NCI-H226 (cell line): ENCODE data around the gene FH.
A peak's percentile ranks its signal among the peaks of the same experiment; 100 is the strongest.

Experiments used
- DNase-seq: peaks from one replicate; pipeline ENCODE4 v3.0.0-alpha.2; 2015

FH gene

DNA sequence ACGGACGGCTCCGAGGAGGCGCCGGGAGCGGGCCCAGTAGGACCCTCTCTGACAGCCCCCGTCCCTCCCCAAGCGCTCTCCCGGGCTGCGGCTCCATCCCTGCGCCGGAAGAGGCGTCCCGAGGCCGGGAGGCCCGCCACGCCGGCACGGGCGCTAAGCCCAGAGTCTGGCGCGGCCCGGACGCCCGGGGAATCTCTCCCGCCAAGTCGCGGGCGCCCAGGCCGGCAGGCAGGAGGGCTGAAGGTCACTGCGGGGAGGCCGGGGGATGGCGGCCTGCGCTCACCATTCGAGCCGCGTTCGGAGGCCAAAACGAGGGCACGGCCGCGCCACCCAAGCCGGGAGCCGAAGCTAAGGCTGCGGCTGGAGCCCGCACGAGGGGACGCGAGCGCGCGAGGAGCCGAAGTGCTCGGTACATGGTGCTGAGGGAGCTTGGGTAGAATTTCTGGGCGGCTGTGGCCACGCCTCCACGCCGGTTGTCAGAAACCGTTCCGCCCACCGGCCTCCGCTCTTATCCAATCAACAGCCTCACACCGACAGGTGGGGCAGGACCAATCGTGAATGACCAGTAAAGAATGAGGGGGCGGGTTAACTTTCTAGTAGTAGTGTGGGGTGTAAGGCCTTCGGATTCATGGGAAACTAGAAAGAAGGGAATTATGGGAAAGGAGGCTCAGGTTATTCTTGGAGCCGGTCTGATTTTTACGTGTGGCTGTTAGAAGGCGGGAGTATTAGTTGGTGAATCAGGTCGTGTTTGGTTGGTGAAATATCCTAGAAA lies at the start of gene FH:
FH (minus strand) TSS at position 448 of the 772 bp plus-strand sequence; CDS start at position 415, 33 bp downstream.
- peak; percentile 86 for DNase-seq

DNA sequence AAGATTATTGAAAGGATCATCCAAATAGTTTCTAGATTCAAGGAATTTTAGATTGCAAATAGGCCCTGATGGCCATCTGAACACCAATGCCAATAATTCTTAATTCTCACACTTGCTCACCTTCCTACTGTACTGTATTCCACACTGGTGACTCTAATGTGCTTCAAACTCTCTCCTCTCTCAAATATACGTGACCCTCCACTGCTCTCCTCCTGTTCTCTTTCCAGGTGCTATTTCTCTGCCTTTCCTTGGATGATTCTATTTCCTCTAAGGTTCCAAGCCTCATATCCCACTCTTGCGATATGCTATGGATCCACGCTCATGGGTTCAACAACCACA lies 41.3 kb upstream of the FH start:
- DNase-seq, result no peak

DNA sequence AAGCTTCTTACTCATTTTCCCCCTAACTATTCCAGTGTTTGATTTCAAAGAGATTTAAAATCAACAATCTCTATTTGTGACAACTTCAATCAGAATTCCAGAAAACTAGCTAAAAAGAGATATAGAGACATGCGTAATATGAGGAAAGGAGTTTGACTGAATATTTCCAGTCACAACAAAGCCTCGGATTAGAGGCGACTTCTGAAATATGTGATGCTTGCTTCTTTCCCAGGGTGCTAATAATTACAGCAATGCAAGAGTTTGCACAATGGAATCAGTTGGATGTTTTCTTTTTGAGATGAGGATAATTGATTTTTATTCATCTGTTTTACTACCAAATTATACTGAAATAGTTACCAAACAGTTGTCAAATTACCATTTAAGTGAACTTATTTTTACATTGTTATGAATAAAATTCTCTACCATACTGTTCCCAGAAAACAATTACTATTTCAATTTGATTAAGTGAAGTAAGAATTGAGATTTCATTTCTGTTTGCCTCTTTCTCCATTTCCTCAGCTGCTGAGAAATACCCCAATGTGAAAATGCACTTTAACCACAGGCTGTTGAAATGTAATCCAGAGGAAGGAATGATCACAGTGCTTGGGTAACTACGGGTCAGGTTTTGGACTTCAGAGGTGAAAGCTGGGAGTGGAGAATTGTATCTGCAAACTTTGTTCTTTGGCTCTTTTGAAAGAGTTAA lies 40.7 kb upstream of the FH start:
- no peak for DNase-seq

DNA sequence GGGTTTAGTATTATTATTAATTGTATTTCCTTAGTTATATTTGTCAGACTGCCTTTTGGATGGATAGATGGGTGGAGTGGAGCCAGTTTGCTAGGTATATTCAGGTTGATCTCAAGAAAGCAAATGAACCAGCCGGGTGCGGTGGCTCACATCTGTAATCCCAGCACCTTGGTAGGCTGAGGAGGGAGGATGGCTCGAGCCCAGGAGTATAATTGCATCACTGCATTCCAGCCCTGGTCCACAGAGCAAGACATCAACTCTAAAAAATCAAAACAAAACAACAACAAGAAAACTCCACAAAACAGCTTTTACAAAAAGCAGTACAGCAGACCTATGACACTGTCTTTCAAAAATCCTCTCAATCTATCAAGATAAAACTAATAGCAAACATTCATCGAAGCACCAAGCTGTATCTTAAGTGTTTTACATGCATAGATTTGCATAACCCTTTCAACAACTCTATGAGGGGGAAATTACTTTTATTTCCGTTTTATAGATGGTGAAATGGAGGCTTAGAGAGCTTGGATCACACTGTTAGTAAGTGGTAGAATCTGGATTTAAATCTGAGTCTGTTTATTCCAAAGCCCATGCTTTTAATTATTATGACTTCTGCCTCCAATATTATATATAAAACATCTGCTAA lies 38.1 kb upstream of the FH start:
- DNase-seq, result no peak

DNA sequence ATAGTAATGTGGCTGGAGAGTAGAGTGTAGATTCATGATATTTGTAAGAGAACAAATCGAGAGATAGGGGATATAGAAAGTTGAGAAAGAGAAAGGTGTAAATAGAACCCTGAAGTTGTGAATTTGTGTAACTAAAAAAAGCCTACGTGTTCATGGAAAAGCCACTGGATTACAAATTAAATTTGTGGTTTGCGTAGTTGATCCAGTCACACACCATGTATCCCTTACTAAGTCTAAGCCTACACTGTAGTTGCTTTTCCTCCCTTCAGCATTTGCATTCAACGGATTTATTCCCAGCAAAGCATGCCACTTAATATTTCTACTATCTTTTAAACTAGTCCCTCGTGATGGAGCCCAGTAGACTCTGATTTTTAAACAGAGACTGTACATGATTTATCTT lies 37.5 kb upstream of the FH start:
- no peak for DNase-seq

DNA sequence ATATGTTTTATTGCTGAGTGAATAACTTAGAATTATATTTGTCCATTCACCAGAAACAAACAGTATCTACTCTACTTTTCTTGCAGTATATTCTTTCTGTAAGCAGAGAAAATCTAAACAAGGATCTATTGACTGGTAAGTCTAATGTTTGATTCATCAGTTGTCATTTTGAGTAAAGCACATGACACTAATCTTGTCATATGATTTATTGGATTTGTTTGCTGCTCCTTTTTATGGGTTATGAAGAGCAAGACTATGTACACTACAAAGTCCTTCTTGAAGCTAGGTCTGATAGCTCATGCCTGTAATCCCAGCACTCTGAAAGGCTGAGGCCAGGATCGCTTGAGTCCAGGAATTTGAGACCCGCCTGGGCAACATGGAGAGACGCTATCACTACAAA lies 36.0 kb upstream of the FH start:
- DNase-seq, result no peak

DNA sequence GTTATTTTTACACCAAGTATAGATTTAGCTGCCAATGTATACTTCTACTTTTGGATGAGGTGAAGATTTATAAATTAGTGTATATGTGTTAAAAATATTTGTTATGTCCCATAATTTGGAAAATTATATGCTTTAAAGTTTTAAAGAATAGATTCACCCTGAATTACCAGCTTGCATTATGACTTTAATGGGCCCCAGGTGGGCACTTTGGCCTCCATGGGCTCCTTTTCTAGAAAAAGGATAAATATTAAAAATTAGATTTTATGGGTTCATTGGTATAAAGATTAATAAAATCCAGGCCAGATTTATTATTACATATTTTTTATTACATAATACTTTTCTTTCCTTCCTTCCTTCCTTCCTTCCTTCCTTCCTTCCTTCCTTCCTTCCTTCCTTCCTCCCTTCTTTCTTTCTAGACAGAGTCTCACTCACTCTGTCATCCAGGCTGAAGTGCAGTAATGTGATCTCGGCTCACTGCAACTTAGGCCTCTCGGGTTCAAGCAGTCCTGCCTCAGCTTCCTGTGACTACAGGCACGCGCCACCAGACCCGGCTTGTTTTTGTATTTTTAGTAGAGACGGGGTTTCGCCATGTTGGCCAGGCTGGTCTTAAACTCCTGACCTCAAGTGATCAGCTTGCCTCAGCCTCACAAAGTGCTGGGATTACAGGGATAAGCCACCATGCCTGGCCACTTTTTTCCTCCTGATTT lies 34.5 kb upstream of the FH start:
- no peak for DNase-seq

DNA sequence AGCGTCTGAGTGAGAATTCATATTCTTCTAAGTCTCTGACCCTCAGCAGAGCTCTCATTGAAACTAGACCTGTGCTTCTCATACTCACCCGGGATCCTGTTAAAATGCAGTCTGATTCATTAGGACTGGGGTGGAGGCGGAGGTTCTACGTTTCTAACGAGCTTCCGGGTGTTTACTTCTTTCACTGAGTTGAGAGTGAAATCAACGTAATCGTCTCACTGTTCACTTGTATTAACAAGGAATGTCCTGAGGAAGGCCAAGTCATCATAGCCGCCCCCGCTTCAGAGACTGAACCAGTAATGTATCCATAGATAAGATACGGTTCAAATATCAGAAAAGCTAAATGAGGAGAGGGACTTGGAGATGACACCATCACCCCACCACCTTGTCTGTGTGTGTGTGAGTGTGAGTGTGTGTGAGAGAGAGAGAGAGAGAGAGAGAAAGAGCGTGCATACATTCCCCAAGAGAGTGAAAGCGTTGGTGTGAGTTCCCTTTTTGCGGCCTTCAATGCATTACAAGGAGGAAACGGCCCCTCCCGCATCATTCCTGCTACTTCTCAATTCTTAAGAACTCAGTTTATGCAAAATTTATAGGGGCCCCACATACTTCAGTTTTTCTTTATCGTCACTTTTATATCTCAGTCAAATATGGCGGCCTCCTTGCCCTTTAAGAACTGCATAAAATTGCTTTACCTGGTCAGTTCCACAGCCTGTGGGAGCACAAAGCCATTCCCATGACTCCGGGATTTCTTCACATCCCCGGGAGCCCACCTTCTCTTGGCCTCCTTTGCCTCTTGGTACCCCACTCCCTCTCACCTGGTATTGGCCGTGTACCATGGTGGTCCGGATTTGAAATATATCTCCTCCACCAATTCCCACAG lies 32.4 kb upstream of the FH start:
- DNase-seq, result no peak

DNA sequence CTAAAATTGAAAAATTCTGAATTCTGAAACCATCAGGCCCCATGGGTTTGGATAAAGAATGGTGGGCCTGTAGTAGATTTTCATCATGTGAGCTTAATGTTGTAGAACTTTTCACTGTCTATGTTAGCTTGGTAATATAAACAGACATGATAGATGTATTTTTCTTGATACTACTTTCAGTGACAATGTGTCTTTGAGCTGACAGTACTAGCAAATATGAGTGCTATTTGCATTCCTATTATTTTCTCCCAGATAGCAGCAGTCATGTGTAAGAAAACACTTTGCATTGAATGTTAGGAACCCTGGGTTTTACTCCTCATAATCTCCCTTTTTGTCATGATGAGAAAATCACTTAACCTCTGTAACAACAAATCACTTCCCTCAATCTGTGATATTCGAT lies 30.8 kb upstream of the FH start:
- no peak for DNase-seq

DNA sequence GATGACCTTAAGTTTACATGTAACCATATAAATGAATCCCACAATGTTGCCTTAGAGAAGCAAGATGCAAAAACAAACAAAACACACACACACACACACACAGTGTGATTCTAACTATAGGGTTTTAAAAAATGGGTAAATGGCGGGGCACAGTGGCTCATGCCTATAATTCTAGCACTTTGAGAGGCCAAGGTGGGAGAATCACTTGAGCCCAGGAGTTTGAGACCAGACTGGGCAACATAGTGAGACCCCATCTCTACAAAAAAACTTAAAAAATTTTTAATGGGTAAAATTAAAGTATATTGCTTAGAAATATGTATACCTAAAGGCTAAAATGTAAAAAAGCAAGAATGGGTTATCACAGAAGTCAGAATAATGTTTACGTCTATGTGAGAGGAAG lies 28.5 kb upstream of the FH start:
- DNase-seq, result no peak

DNA sequence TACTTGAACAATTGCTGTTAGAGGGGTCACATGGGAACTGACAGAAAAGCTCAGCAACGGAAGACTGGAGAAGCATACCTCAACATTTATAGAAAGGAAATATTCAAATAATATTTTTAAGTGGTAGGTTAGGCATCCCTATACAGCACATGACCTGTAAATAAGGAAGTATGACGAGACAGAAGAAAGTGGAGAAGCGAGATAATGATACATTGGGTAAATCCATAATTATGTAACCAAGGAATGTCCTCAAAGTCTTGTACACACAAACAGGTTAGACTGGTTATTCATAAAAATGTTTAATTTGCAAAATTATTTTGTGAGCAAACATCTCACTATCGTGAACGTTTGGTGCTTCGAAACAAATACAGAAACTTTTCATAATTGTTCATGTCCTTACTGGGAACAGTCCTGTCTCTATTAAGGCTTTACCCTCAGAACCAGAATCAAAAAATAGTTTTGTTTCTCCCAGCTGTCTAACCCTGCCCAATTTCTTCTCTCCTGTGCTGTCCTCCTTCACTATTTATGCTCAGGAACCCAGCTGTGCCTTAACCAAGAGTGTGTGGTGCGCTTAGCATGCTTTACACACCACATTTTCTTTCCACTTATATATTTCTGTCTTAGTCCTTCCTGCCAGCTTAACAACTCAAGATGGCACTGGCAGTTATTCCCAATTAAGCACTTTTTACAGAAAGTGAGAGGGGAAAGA lies 22.8 kb upstream of the FH start:
- no peak for DNase-seq

DNA sequence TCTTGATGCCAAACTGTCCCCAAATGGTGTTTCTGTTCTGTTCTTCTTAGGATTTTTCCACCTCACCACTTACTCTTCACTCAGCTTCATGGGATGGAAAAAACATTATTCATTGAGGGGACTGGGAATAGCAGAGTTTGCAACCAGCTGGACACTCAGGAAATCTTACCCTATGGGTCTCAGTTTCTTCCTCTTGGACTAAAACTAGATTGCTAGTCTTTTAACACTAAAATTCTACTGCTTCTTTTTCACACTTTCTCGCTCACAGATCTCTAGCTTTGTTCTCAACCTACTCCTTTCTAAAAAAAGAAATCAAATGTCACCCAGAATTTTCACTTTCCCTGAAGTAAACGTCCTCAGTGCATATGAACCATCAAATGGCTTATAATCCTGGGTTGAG lies 17.4 kb upstream of the FH start:
- no peak for DNase-seq

DNA sequence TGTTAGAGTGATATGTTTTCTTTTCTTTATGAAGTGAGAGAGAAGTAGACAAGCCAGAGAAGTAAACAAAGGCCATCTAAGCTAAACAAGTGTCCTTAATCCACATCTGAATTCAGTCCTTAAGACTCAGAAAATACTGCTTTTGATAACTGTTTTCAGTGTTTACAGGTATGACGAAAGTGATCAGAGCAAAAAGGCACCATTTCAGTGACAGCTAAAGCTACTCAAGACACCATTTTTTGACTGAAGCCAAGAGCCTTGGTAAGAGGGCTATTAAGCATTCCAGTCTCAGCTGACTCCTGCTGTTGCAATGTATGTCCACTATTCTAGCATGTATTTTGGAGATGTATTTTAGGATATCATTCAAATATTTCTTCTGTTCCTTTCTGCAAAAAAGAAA lies 16.7 kb upstream of the FH start:
- no peak for DNase-seq

DNA sequence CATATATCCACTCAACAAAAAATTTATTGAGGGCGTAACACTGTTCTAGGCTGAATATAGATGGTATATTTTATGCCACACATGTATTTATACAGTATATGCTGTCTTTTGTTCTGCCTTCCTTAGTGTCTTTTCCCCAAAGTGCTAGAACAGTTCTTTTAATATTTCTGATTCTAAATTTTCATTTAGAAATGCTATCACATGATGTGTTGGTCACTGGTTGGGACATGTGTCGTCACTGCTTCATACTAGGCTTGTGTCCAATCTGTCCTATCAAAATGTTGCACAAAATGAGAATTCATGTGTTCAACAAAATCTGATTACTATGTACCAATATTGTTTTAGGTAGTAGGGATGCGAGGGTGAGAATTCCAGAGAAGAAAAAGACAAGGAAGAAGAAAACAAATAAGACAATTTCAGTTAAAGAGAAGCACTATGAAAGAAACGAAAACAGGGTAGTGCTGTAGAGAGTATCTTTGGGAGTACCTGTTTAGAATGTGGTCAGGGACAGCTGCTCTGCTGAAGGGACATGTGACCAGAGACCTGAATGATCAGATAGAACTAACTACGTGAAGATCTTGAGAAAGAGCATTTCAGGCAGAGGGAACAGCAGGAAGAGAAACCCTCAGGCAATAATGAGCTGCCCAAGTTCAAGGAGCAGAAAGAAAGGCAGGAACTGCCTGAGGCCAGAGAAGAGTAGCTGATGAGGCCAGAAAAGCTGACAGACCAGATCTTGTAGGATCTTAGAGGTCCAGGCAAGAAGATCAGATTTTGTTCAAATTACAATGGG lies 14.0 kb upstream of the FH start:
- DNase-seq, result no peak

DNA sequence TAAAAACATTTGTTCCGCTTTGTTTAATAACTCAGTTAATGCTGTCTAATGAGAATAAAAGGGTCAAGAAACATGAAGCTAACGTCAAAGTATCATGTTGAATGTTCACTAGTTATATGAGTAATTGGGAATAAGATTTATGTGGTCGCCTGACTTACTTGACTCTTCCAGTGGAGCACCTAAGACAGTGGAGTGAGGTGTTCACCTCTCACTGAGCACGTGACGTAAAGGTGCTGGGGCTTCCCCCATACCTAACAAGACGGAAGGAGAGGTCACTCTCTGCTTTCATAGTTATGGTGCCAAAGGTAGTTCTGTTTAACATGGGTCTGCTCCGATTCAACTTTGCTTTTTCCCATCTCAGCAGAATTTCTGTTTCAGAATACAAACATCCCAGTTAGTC lies 13.3 kb upstream of the FH start:
- no peak for DNase-seq

DNA sequence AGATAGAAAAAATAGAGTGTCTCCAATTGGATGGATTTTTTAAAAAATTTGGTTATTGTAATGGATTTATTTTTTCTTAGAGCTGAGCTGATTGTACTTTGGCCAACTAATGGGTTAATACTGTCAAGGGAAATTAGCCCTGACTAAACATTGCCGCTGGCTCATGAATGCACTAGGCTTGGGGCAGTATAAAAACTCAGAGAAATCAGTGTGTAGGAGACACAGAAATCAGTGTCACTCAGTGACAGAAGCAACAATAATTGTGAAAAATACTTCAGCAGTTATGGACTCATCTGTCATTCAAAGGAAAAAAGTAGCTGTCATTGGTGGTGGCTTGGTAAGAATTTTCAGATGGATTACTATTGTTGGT lies 12.6 kb upstream of the FH start, which contains the start of gene KMO:
KMO (plus strand) TSS at position 217 of the 370 bp plus-strand sequence; CDS start at position 284, 67 bp downstream.
- no peak for DNase-seq

DNA sequence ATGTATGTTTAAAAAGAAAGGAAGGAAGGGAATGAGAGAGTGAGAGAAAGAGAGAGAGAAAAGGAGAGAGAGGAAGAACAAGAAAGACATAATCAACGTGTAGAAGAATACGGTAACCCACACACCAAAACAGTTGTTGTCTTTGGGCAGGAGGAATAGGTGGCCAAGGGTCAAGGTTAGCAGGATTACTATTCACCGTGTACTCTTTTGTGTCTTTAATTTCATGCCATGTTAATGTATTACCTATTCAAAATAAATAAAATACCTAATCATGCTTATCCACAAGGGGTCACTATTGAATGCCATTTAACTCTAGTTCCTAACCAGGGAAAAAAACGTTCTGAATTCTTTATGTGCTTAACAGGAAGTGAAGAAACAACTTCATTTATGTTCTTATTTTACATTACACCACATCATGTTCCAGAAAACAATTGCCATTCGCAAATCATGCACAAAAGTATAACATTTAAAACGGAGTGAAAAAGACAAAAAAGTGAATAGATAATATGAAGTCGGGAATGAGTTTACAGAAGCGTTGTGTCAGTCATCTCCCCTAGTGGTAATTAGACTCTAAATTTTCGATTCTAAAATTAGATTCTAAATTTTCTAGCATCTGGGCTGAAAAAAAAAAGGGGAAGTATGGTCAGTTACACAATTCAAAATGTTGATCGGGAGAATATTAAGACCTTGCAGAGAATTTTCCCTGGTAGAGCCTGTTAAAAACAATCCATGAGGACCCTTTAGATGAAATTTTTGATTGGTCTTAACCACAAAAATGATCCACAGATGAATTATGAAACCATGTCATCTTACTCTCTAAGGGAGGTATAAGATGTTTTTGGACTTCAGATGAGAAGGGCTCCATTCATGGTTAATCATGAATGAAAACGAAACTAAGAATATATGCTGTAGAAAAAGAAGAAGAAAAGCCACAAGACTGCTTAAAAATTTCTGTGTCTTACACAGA lies 11.9 kb upstream of the FH start:
- peak; percentile 9 for DNase-seq

DNA sequence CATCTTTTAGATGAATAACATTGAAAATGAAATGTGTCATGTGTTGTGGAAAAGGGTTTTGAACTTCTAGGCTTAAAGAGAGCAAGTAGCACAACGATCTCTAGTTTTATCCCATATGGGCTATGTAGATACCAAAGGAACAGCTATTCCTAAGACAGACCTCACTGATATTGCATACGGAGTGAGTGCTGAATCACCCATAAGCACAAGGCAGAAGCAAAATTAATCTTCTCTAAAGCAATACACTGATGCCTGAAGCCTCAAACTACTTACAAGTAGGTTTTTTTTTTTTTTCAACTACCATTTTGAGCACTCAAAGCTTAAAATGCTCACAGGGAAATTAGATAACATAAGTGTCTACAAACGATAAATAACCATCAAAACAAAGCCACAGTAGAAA lies 7.6 kb upstream of the FH start:
- no peak for DNase-seq

DNA sequence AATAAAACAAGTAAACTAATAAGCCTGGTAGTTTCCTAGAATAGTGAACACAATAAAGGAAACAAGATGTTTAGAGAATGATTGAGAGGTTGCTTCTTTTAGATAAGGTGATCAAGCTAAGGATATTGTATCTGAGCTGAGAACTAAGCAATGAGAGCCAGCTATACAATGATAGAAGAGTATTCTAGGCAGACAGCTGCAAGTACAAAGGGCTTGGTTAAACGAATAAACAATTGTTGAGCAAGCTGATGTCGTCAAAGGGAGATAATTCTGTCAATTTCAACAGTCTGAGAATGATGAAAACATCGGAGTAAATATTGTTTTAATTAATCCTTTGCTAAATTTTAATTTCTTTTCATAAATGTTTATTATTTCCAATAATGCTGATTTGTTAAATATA lies 5.5 kb upstream of the FH start:
- no peak for DNase-seq

DNA sequence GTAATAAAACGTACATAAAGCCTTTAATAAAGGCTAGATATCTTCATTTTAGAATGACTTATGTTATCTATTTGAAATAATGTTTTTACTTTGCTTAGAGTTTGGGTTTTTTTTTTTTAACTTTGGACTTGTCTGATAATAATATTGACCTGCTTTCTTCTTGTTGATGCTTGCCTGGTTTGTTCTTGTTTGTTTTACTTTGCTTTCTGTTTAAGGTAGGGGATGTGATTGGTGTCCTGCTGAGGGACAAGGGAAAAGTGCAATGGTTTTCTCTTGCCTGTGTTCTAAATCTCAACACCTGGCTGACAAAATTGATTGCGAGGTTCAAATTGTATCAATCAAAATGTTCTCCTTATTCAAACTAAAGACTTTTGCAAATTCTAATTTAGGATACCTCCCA lies 2.2 kb upstream of the FH start:
- DNase-seq, result no peak
